DOHH2 (cell line): ENCODE measurements around the gene GHRH.

ENCODE experiments used
- H3F3A ChIP-seq: fragments of 200-600 bp; sonication (generic), shearing (Covaris generic); 2 replicates; pipeline ENCODE4 v1.6.0; 2016; ENCODE audit warnings: antibody characterized with exemption, mild to moderate bottlenecking; ENCODE audit not compliant: control insufficient read depth, insufficient read depth
- H3K27ac ChIP-seq: fragments of 200-600 bp; sonication (generic); 2 replicates; pipeline ENCODE4 v1.5.1; 2014; ENCODE audit warnings: low read depth, mild to moderate bottlenecking, low read length, moderate library complexity
- H3K27me3 ChIP-seq: fragments of 200-600 bp; sonication (generic); 2 replicates; pipeline ENCODE4 v1.6.1; 2014; ENCODE audit warnings: mild to moderate bottlenecking, low read length, mixed read lengths; ENCODE audit not compliant: control insufficient read depth
- H3K36me3 ChIP-seq: fragments of 200-600 bp; sonication (generic); 2 replicates; pipeline ENCODE4 v1.6.1; 2014; ENCODE audit warnings: mild to moderate bottlenecking, low read length, moderate library complexity, mixed read lengths; ENCODE audit not compliant: control insufficient read depth
- H3K4me1 ChIP-seq: fragments of 200-600 bp; sonication (generic); 2 replicates; pipeline ENCODE4 v1.6.1; 2014; ENCODE audit warnings: mild to moderate bottlenecking, low read length, mixed read lengths; ENCODE audit not compliant: control insufficient read depth
- H3K4me2 ChIP-seq: fragments of 200-600 bp; sonication (generic); 2 replicates; pipeline ENCODE4 v1.6.0; 2014; ENCODE audit warnings: mild to moderate bottlenecking, low read length, moderate library complexity
- H3K4me3 ChIP-seq: fragments of 200-600 bp; sonication (generic); 2 replicates; pipeline ENCODE4 v1.5.1; 2014; ENCODE audit warnings: mild to moderate bottlenecking, low read length, mixed read lengths
- H3K79me2 ChIP-seq: fragments of 200-600 bp; sonication (generic); 2 replicates; pipeline ENCODE4 v1.6.1; 2014; ENCODE audit warnings: mild to moderate bottlenecking, low read length, mixed read lengths; ENCODE audit not compliant: control insufficient read depth
- H3K9me2 ChIP-seq: fragments of 200-600 bp; sonication (generic); replicated peaks from 2 replicates; pipeline ENCODE4 v1.6.1; 2014; ENCODE audit warnings: mild to moderate bottlenecking, low read length, mixed read lengths; ENCODE audit not compliant: control insufficient read depth
- H3K9me3 ChIP-seq: fragments of 200-600 bp; sonication (generic); 2 replicates; pipeline ENCODE4 v1.6.1; 2014; ENCODE audit warnings: antibody characterized with exemption, low read length, mixed read lengths; ENCODE audit not compliant: control insufficient read depth, insufficient read depth
- H4K20me1 ChIP-seq: fragments of 200-600 bp; sonication (generic); 2 replicates; pipeline ENCODE4 v1.6.0; 2014; ENCODE audit warnings: low read depth, mild to moderate bottlenecking, antibody characterized with exemption, low read length, moderate library complexity; ENCODE audit not compliant: control insufficient read depth, insufficient read depth
- CTCF ChIP-seq: fragments of 200-600 bp; sonication (generic); IDR thresholded peaks from one replicate; pipeline ENCODE4 v1.5.1; 2014; ENCODE audit warnings: antibody characterized with exemption, mild to moderate bottlenecking, low read depth, low read length; ENCODE audit not compliant: poor library complexity, severe bottlenecking
- EZH2phosphoT487 ChIP-seq: fragments of 200-600 bp; sonication (generic); IDR thresholded peaks from 2 replicates; pipeline ENCODE4 v1.6.1; 2017; ENCODE audit warnings: borderline replicate concordance, mild to moderate bottlenecking, antibody characterized with exemption, low read length, moderate library complexity, mixed read lengths

GHRH gene

GRCh38 chr20:37247547-37247946, 14.1 kb downstream of the GHRH start:
- H3K4me2 ChIP-seq: no peak overlapping the region
- TF ChIP-seq EZH2phosphoT487 (no peak), CTCF (no peak)
- H3K4me1 ChIP-seq: no peaks in the 10 kb centered on the region
- no peaks in the 10 kb centered on the region for H3K79me2 ChIP-seq
- H3K36me3 ChIP-seq: peaks cover 14% of the 10 kb centered on the region
- no peaks in the 10 kb centered on the region for H3K9me3 ChIP-seq
- 0 out of 2 replicates have a peak, but pooled peaks cover 4% of the 10 kb centered on the region for H4K20me1 ChIP-seq
- H3F3A ChIP-seq: no peaks in the 10 kb centered on the region
- H3K4me3 ChIP-seq: no peak overlapping the region
- no peaks in the 10 kb centered on the region for H3K27me3 ChIP-seq
- H3K27ac ChIP-seq: no peak overlapping the region
- H3K9me2 ChIP-seq: no peaks in the 10 kb centered on the region

GRCh38 chr20:37246736-37247135, 14.9 kb downstream of the GHRH start:
- H3K36me3 ChIP-seq: peaks cover 22% of the 10 kb centered on the region
- H3F3A ChIP-seq: no peaks in the 10 kb centered on the region
- no peaks in the 10 kb centered on the region for H3K27me3 ChIP-seq
- TF ChIP-seq EZH2phosphoT487 (no peak), CTCF (no peak)
- H3K4me3 ChIP-seq: no peak overlapping the region
- H3K79me2 ChIP-seq: no peaks in the 10 kb centered on the region
- no peaks in the 10 kb centered on the region for H3K4me1 ChIP-seq
- no peaks in the 10 kb centered on the region for H3K9me2 ChIP-seq
- no peak overlapping the region for H3K27ac ChIP-seq
- H3K9me3 ChIP-seq: no peaks in the 10 kb centered on the region
- no peak overlapping the region for H3K4me2 ChIP-seq
- H4K20me1 ChIP-seq: 0 out of 2 replicates have a peak, but pooled peaks cover 4% of the 10 kb centered on the region

GRCh38 chr20:37245216-37246150, 16.1 kb downstream of the GHRH start:
- TF ChIP-seq EZH2phosphoT487: no peak
- no peak for TF ChIP-seq CTCF
- no peaks in the 10 kb centered on the region for H3F3A ChIP-seq
- H3K4me2 ChIP-seq: no peak overlapping the region
- H3K9me2 ChIP-seq: no peaks in the 10 kb centered on the region
- H3K27ac ChIP-seq: no peak overlapping the region
- H3K36me3 ChIP-seq: peaks cover 34% of the 10 kb centered on the region
- H3K4me1 ChIP-seq: no peaks in the 10 kb centered on the region
- 0 out of 2 replicates have a peak, but pooled peaks cover 4% of the 10 kb centered on the region for H4K20me1 ChIP-seq
- H3K4me3 ChIP-seq: no peak overlapping the region
- H3K27me3 ChIP-seq: no peaks in the 10 kb centered on the region
- no peaks in the 10 kb centered on the region for H3K9me3 ChIP-seq
- no peaks in the 10 kb centered on the region for H3K79me2 ChIP-seq
